Suprapubic skin (tissue), 3 donors: ENCODE data around the gene LINC01488.

Experiments used
- CTCF ChIP-seq, 2 donors: fragments of 200-600 bp in 1 of 2; fragments of 450-650 bp in 1 of 2; sonication (generic) in 1 of 2; IDR thresholded peaks; one replicate each; pipeline ENCODE4 v1.5.1; 2016 to 2019; ENCODE audit warnings: antibody characterized with exemption in 2 of 2, mild to moderate bottlenecking in 1 of 2, moderate library complexity in 1 of 2
- POLR2A ChIP-seq, 2 donors: fragments of 450-650 bp; IDR thresholded peaks; one replicate each; pipeline ENCODE4 v1.6.1; 2017; ENCODE audit warnings: antibody characterized with exemption in 2 of 2, mild to moderate bottlenecking in 2 of 2, moderate library complexity in 2 of 2

DNA sequence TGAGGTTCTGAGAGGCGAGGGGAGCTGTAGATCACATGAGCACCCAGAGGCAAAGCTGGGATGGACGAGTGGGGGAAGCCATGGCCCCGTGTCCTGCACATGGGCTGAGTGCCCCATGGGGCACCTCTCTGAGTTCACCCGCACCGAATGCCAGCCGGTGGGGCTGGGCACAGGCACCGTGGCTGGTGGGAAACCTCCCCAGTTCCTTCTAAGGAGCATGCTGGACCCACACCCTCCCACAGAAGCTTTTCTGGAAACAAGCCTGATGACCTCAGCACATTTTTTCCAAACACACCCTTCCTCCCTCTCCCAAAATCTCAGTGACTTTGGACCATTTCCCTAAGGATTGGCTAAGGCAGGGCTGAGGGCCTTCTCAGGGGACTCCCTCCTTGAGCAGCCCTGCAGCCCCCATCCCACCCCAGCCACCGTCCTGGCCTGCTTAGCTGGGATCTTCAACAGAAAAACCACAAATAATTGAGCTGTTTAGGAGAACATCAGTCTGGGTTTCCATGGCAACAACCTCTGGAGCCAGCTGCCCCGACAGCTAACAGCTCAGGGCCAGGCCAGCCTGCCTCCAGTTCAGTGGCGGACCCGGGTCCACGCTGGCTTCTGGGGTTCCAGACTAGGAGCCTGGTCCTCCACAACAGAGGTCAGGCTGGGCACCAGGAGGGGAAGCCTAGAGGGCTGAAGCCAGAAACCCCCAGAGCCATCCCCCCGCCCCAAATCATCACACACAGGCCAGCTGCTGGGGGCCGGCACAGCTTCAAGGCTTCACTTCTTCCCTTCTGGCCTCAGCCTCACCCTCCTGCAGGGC lies 18.1 kb upstream of the LINC01488 start:
- no peak for TF ChIP-seq CTCF (IDR thresholded peaks at IDR 0.05)
- TF ChIP-seq POLR2A (IDR thresholded peaks at IDR 0.05) = no peak
